ENCODE measurements around the gene RGP1.

The RGP1 gene

DNA sequence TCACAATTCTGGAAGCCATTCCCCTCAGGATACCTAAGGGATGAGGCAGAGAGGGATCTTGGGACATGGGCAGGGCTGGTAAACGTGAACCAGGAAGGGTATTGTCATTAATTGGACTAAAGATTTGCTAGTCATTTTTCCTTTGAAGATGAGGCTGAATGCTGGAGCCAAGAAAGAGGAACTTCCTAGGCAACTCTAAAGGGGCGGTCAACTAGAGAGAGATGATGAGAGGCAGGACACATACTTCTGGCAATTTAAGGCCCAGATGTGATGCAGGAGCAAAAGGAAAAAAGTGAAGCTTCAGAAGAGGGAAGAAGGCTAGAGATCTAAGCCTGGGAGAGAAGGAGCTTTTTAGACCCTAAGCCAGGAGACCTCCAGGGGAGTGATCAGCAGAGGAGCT, 5.6 kb upstream of the RGP1 start:
- TF ChIP-seq GATA1 (IDR thresholded peaks at IDR 0.05; ENCODE audit: low read depth, low read length) (no peak), POLR2A (IDR thresholded peaks at IDR 0.05; ENCODE audit: low read length) (no peak)
- DNase-seq, result no peak

DNA sequence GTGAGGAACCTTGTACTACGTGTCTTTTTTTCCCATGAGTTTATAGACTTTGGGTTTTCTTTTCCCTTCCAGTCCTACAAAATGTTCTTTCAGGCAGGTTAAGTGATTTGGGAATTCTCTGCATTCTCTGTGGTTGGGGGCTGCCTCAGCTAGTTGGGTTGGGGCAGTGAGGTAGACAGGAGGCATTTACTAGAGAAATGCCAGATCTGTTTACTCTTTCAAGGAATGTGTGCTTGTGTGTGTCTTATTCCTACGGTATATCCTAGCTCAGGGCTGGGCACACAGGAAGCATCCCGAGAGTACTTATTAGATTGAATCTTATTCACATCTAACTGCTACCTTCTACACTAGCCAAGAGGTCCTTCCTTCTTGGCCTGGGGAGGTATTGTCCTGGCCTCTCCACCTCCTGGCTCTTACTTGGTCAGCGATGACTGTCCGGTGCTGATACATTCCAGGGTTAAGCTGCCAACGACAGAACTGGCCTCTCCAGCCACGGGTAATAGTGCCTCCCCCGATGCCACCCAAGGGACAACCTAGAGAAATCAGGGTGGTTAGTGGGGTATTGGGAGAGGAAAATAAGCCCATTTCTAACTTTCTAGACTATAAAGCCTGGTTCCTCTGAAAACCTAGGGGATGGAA, 5.1 kb upstream of the RGP1 start:
- DNase-seq, result no peak
- TF ChIP-seq POLR2A (IDR thresholded peaks at IDR 0.05; ENCODE audit: low read length) (no peak), GATA1 (IDR thresholded peaks at IDR 0.05; ENCODE audit: low read depth, low read length) (no peak)

DNA sequence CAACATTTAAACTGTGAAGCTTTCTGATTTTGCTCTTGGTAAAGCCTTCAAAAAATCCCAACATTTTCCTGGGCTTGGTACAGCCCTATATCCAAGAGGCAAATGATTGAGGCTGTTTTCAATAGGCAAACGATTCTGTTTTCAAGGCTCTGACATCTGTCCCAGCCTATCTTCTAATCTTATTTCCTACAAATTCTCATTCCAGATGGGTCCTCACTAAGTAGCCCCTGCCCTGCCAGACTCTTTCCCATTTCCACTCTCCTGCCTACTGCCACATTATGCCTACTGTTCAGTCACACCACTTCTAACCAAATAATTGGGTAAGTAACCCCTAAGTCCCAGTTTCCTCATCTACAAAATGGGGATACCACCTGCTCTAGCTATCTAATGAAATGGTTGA, 3.5 kb upstream of the RGP1 start:
- TF ChIP-seq GATA1 (IDR thresholded peaks at IDR 0.05; ENCODE audit: low read depth, low read length) (no peak), POLR2A (IDR thresholded peaks at IDR 0.05; ENCODE audit: low read length) (no peak)
- DNase-seq, result no peak

DNA sequence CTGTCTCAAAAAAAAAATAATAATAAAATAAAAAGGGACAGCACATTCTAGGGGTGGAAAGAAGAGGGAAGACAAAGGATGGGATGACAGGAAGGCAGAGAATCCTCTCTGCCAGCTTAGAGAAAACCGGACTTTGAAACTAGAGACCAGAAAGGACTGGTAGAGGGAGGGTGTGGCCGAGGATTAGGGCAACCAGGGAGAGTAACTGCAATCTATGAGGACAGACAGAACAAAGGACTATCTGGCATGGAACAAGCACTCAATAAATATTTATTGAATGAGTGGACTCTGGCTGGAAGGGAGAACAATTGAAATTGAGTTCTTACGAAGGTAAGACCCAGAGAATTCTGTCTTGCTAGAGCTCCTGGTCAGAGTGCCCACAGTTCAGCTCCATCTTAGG, 2.5 kb upstream of the RGP1 start:
- peak; percentile 25 to 37 for DNase-seq

DNA sequence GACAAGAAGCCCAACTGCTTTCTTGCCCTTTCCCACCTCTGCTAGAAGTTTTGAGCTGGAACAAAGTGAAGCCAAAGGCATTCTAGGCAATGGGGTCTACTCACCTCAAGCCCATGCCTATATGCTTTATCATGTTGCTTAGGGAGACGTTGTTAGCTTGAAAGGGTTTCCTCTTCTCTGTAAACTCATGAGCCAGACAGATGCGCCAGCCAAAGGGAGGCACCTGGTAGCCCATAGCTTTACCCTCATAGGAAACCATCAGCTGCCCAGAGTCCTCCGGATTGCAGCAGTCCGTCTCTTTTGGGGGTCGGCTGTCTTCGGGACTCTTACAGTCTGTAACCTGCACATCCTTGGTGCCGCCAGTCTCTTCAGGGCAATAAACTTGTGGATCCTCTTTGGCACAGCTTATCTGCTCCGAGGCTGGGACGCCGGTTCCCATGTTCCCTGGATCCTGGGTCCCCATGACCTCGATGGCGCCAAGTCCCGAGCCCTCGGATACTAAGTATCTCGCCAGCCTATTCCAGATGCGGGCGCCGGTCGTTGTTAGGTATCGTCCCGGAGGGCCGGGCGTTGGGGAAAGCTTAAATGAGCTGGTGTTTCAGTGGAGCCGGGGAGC, 737 bp upstream of the RGP1 start:
- TF ChIP-seq GATA1 (IDR thresholded peaks at IDR 0.05; ENCODE audit: low read depth, low read length) (no peak), POLR2A (IDR thresholded peaks at IDR 0.05; ENCODE audit: low read length) (no peak)
- DNase-seq, result peak; percentile 49 to 65

More for the DNA sequence above, 2.5 kb upstream of the RGP1 start:
- TF ChIP-seq POLR2A (IDR thresholded peaks at IDR 0.05; ENCODE audit: low read length) (no peak), GATA1 (IDR thresholded peaks at IDR 0.05; ENCODE audit: low read depth, low read length) (no peak)

DNA sequence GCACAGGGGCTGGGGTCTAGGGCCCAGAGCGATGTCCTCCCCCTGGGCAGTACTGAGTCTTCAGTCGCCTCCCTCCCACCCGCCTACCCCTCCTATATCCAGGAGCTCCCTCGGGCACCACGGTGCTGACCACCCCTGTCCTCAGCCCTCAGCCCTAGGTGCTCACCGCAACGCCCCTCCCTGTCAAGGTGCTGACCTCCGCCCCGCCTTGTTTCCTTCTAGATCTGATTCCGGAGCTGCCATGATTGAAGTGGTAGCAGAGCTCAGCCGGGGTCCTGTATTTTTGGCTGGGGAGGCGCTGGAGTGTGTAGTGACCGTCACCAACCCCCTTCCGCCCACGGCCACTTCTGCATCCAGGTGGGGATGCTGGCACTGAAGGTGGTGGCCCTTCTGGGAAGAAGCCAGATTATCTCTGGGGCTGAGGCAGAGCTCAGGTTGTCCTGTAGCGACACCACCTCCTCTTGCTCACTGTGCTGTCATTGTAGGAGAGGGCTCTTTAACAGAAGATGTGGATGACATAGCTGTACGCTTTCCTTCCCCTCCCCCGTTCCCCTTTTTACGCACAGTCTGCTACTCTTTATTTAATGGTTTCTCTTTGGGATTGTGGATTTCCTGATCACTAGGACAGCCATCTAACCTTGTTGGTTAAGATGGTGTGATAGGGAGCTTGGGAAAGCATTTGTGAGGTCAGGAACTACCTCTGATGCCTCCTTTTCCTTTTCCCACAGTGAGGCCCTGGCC, 598 bp downstream of the RGP1 start:
- TF ChIP-seq POLR2A (IDR thresholded peaks at IDR 0.05; ENCODE audit: low read length) (no peak), GATA1 (IDR thresholded peaks at IDR 0.05; ENCODE audit: low read depth, low read length) (no peak)
- DNase-seq, result peak; percentile 45 to 53

DNA sequence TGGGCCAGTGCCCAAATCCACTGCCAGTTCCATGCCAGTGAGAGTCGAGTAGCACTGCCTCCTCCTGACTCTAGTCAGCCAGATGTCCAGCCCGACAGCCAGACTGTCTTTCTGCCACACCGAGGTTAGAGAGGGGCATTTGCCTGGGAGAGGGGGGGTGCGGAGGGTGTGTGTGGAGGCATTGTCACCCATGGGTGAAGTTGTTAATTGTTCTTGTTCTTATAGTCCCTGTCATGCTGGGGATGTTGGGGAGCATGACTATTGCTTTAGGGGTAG, 1.1 kb downstream of the RGP1 start:
- TF ChIP-seq POLR2A (IDR thresholded peaks at IDR 0.05; ENCODE audit: low read length) (no peak), GATA1 (IDR thresholded peaks at IDR 0.05; ENCODE audit: low read depth, low read length) (no peak)
- no peak for DNase-seq

DNA sequence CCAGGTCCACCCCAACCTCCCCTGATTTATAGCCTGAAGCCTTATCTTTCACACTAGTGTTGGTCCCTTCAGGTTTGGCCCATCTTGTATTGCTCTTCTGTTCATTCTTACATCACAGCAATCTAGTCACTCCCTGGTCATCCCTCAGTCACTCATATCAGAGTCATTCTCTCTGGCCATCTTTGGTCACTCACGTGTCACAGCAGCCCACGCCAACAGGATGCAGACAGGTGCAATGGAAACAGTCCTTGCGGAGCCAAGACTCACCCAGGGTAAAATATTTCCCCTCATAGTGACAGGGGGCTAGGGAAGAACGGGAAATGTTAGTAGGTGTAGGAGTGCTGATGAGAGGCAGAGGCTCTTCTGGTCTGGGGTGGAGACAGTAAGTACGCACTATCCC, 4.4 kb downstream of the RGP1 start:
- DNase-seq, result no peak
- TF ChIP-seq POLR2A (IDR thresholded peaks at IDR 0.05; ENCODE audit: low read length) (no peak), GATA1 (IDR thresholded peaks at IDR 0.05; ENCODE audit: low read depth, low read length) (no peak)

DNA sequence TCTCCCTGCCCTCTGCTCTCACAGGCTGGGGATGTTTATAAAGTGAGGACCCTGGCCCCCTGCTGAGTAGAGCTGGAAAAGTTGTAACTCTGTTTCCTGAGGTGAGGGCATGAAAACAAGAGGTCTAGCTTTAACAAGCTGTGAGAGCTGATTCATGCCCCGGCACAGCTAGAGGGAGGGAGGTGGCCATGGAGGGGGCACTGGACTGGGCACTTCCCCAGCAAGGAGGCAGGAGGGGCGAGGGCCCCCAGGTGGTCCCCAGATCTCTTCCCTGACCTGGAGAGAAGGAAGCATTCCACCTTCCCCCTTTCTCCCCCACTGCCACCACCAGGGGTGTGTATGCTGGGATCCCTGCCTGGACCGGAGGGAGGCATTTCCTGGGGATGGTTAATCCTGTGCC, 5.2 kb downstream of the RGP1 start, which contains the start of gene MSMP:
MSMP (minus strand) TSS at position 13 of the 400 bp plus-strand sequence. CDS start 147 bp downstream, outside the sequence.
- no peak for DNase-seq
- no peak for TF ChIP-seq GATA1 (IDR thresholded peaks at IDR 0.05; ENCODE audit: low read depth, low read length)
- no peak for TF ChIP-seq POLR2A (IDR thresholded peaks at IDR 0.05; ENCODE audit: low read length)

DNA sequence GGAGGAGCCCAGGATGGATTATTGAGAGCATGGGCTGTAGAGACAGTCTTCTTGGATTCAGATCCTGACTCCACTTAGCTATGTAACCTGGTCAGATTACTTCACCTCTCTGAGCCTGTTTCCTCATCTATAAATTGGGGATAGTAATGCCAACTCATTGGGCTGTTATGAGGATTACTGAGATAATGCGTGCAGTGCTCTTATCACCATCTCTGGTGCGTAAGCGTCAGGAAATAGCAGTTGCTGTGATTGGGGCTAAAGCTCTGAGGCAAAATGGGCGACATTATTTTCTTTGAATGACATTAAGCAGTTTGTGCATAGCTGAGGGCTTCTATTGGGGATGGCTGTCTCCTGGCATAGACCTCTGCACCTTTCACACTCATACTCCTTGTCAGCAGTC, 6.0 kb downstream of the RGP1 start:
- DNase-seq, result peak; percentile 56 to 58
- no peak for TF ChIP-seq GATA1 (IDR thresholded peaks at IDR 0.05; ENCODE audit: low read depth, low read length)
- no peak for TF ChIP-seq POLR2A (IDR thresholded peaks at IDR 0.05; ENCODE audit: low read length)

DNA sequence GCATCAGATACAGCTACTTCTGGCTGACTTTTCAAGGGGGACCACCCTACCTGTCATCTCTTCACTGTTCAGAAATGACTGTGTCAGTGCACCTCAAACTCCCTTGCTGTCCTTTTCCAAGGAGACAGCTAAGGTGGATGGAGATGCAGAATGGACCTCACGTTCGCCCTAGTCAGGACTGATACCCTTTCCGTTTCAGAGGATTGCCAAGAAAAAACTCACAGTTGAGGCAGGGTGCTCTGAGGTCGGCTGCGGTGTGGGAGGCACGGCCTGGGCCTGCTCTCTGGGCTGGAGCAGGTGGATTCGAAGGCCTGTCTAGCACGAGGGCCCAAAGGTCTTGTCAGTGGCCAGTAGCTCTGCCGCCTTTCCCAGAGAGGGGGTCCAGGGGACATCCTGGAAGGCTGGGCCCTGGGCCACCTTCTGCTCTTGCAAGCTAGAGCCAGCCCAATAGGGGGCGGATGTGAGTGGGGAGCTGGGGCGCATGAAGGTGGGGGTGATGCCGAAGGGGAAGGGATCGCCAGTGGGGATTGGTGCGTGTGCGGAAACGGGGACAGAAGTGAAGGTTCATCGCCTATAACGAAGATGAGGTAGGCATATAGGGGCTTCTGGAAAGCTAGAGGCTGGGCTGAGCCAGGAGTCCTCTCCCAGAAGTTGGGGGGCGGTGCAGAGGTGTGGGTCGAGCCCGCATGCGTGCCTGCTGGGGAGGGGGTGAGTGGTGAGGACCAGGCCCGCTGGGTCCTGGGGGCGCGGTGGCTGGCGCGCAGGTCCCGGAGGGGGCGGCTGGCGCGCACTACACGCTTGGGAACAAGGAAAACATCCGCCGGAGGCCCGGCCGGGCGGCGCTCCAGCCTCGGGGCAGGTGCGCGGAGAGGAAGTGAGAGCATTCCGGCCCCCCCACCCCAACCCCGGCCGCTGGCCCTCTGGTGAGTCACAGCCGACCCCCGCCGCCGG, 7.5 kb downstream of the RGP1 start:
- peak; percentile 77 to 80 for DNase-seq
- TF ChIP-seq POLR2A (IDR thresholded peaks at IDR 0.05; ENCODE audit: low read length), result peak; percentile 28
- TF ChIP-seq GATA1 (IDR thresholded peaks at IDR 0.05; ENCODE audit: low read depth, low read length), result no peak

DNA sequence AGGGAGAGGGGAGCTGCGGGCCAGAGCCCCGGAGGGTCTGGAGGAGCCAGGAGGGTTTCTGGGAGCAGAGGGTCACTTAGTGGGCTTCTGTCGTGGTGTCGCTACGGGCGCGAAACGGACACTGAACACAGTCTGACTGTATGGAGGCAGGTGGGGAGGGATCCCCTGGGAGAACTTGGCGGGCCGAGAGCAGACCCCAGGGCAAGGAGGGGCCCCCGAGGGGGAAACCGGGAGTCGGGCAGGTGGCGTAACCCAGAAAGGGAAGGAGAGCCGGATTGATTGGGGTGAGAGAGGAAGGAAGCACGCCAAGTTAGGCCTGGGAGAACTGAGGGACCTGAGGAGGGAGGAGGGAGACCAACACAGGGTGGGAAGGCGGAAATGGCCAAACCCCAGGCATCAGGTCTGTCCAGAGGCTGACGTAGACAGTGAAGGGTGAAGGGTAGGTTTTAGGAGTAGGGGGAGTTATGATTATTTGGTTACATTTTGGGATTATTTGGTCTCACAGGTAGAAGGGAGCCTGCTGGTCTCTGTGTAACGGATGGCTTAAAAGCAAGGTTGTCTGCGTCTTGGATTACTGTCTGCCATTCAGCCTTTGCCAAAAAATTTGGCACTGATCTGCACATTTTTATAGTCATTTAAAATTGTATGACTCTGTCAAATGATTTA, 8.3 kb downstream of the RGP1 start:
- TF ChIP-seq GATA1 (IDR thresholded peaks at IDR 0.05; ENCODE audit: low read depth, low read length) (no peak), POLR2A (IDR thresholded peaks at IDR 0.05; ENCODE audit: low read length) (peak; percentile 63)
- DNase-seq, result peak; percentile 47 to 49

DNA sequence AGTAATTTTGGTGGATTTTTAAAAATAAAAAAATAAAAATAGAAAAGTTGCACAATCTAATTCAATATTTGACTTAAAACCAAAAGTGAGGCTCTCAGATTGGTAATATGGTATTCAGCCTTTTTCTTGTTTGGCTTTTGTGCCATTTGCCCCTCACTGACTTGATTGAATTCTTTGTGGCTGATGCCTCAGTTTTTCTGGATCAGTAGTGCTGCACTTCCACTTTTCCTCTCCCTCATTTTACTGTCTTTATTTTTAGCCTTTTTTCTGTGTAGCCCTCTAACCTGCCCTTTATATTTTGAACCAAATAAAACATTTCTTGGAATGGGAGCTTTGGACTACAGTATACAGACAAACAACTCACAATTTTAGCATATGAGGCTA, 8.8 kb downstream of the RGP1 start:
- TF ChIP-seq GATA1 (IDR thresholded peaks at IDR 0.05; ENCODE audit: low read depth, low read length) (no peak), POLR2A (IDR thresholded peaks at IDR 0.05; ENCODE audit: low read length) (no peak)

More for the DNA sequence above, 8.8 kb downstream of the RGP1 start:
- DNase-seq, result no peak
